Glomerular visceral epithelial cell (primary cell): ENCODE measurements around the gene MEGF9.

Experiments used
- DNase-seq: peaks from one replicate; pipeline ENCODE4 v3.0.0-alpha.2; 2016; ENCODE audit errors: extremely low spot score

The MEGF9 gene

GRCh38 chr9:120730654-120731514 is 16.6 kb upstream of the MEGF9 start:
- DNase-seq = peak; percentile 99

GRCh38 chr9:120729791-120730241 is 15.5 kb upstream of the MEGF9 start:
- DNase-seq = peak; percentile 36

- no peak for DNase-seq
Measured at GRCh38 chr9:120726484-120726883, 12.2 kb upstream of the MEGF9 start.

- DNase-seq = no peak
Measured at GRCh38 chr9:120725907-120726306, 11.6 kb upstream of the MEGF9 start.

GRCh38 chr9:120724757-120725400 is 10.6 kb upstream of the MEGF9 start:
- no peak for DNase-seq

- no peak for DNase-seq
Measured at GRCh38 chr9:120723565-120723964, 9.3 kb upstream of the MEGF9 start.

- no peak for DNase-seq
Measured at GRCh38 chr9:120720404-120720803, 6.1 kb upstream of the MEGF9 start.

- no peak for DNase-seq
Measured at GRCh38 chr9:120718316-120718715, 4.0 kb upstream of the MEGF9 start.

- no peak for DNase-seq
Measured at GRCh38 chr9:120717176-120717575, 2.9 kb upstream of the MEGF9 start.

- DNase-seq = no peak
Measured at GRCh38 chr9:120716483-120716882, 2.2 kb upstream of the MEGF9 start.

GRCh38 chr9:120715389-120715924 is 1.2 kb upstream of the MEGF9 start:
- DNase-seq = peak; percentile 82

- DNase-seq = no peak
Measured at GRCh38 chr9:120714846-120715388, 647 bp upstream of the MEGF9 start.

GRCh38 chr9:120713257-120714087 is 798 bp downstream of the MEGF9 start:
- DNase-seq = no peak

- no peak for DNase-seq
Measured at GRCh38 chr9:120712539-120713031, 1.7 kb downstream of the MEGF9 start.

- DNase-seq = no peak
Measured at GRCh38 chr9:120711841-120712538, 2.3 kb downstream of the MEGF9 start.

- no peak for DNase-seq
Measured at GRCh38 chr9:120711354-120711753, 2.9 kb downstream of the MEGF9 start.

- peak; percentile 57 for DNase-seq
Measured at GRCh38 chr9:120710110-120710981, 3.9 kb downstream of the MEGF9 start.

- DNase-seq = no peak
Measured at GRCh38 chr9:120708526-120709224, 5.6 kb downstream of the MEGF9 start.

- no peak for DNase-seq
Measured at GRCh38 chr9:120707170-120707569, 7.1 kb downstream of the MEGF9 start.
